Stimulated activated CD4-positive, alpha-beta T cell treated with anti-CD3 and anti-CD28 coated beads, Interleukin-15, amount 100 ng/mL, for 24 hours (primary cell): ENCODE results near the gene PRKD2.
A peak's percentile ranks its signal among the peaks of the same experiment; 100 is the strongest.

Source experiments
- DNase-seq: peaks from one replicate; pipeline ENCODE4 v3.0.0-alpha.2; 2020

The PRKD2 gene

GRCh38 chr19:46698395-46699321 lies 18.3 kb downstream of the PRKD2 start:
- no peak for DNase-seq

DNA sequence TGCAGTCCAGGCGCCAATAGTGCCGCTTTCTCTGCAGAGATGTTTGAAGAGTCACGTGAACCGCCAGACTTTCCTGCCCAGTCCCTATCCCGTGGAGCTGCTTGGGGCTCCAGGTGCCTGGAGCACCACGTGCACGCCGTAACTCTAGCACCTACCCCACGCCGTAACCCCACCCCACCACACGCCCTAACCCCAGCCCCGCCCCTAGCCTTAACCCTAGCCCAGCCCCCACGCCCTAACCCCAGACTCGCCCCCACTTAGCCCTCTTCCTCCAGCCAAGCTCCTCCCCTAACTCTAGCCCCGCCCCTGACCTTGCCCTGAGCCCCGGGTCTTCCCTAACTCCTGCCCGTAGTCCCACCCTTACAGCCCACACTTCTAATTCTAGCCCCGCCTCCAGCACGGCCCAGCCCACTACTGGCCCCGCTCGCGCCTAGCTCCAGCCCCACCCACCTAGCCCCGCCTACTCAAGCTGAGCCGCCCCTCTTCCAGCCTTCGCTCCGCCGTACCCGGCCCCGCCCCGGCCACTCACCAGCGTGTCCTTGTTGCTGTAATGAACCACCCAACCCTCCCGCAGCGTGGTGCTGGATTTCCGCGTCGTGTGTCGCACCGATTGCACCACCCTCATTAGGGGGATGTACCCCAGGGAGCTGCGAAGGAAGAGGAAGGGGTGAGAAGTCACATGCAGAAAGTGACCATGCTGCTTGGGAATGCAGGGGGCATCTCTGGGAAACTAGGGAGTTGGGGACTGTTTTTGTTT lies 19.5 kb downstream of the PRKD2 start:
- DNase-seq: peak; percentile 42

DNA sequence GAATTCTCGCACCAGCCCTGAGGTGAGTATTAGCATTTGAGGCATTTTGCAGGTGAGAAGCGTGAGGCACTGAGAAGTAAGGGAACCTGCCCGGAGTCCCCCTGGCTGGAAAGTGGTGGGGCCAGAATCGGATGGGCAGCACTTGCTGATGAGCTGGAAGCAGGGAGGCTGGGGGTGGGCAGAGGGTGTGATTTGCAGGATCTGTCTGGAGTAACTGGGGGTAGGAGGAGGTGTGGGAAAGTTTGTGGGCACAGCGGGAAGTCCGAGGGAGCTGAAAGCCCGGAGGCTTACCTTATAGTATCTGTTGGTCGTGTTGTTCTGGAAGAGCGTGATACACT lies 20.1 kb downstream of the PRKD2 start:
- DNase-seq: no peak

DNA sequence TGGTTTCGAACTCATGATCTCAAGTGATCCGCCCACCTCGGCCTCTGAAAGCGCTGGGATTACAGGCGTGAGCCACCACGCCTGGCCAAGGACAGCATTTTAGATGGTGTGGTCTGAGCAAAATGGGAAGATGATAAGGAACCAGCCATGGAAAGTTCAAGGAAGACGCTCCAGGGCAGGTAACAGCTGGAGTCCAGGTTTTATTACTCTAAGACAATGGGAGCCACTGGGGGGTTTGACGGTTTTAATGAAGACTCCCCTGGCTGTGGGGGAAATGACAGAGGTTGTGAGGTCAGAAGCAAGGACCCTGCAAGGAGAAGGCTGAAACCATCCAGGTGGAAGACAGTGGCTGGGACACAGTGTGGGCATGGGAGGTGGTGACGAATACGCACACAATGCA lies 20.9 kb downstream of the PRKD2 start:
- no peak for DNase-seq

GRCh38 chr19:46693760-46694159 lies 23.2 kb downstream of the PRKD2 start:
- no peak for DNase-seq

GRCh38 chr19:46692918-46693722 lies 23.8 kb downstream of the PRKD2 start:
- no peak for DNase-seq

DNA sequence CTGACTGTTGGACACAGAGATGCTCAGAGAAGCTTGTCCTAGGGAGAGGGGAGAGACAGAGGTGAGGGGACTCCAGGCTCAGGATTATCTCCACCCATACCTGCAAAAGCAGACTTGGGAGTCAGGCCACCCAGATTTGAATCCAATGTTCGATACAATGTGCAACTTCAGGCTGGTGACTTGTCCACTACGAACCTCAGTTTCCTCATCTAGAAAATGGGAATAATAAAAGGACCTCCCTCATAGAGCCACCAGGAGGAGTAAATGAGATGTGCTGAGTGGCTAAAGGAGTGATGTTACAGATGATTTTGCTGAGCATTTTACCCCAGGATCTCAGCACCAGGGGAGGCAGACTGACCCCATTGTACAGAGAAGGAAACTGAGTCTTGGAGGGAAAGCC lies 25.0 kb downstream of the PRKD2 start:
- DNase-seq: no peak

DNA sequence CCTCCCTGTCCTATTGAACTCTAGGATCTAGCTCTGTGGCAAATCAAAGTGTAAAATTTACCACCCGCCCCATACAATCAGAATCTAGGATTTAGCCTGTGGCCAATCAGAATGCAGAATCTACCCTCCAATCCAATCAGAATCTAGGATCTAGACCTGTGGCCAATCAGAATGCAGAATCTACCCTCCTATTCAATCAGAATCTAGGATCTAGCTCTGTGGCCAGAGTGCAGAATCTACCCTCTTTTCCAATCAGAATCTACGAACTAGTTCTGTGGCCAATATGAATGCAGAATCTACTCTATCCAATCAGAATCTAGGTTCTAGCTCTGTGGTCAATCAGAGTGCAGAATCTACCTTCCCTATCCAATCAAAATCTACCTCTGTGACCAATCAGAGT lies 25.8 kb downstream of the PRKD2 start:
- DNase-seq: no peak

GRCh38 chr19:46689358-46689757 lies 27.6 kb downstream of the PRKD2 start:
- no peak for DNase-seq

GRCh38 chr19:46687438-46688145 lies 29.3 kb downstream of the PRKD2 start:
- DNase-seq: no peak

DNA sequence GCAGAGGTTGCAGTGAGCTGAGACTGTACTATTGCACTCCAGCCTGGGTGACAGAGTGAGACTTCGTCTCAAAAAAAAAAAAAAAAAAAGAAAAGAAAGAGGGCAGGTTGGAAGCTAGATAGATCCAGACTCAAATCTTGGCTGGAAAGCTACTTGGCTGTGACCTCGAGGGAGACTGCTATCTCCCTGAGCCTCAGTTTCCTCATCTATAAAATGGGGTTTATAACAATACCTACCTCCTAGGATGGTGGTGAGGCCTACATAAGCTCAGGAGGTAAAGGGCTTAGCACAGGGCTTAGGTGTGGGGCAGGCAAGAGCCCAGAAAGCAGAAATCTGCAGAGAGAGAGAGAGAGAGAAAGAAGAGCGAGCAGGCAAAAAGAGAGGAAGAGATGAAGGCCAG lies 31.7 kb downstream of the PRKD2 start:
- no peak for DNase-seq

- peak; percentile 76 for DNase-seq
Observed at GRCh38 chr19:46678110-46678732, 38.7 kb downstream of the PRKD2 start.

DNA sequence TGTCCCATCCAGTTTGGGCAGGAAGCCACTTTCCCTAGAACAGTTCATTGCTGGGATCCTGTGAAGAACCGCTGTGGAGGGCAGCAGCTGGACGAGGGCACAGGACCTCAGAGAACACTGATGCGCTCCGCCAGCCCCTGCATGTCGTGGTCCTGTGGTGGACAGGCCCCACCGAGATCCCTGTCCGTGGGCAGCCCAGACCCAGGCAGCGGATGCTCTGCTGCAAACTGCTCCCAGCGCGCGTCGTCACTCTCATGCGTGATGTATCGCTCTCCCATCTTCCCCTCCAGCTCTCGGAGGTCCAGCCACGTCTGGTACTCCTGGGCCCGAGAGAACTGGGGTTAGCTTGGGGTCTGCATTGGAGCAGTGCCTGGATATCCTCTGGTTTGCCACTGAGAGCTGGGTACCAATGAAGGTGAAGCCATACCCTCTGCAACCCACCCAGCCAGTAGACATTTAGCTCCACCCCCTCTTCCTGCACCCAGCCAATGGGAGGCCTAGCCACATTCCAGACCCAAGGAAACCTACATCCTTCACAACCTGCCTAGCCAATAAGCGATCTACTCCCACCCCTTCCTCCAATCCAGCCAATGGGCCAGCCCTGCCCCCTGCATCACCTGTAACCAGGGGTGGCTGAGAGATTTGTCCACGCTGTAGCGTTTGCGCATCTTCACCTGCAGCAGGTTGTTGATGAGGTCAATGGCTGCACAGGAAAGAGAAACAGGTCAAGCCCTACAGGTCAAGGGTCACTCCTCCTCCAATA lies 42.3 kb downstream of the PRKD2 start:
- DNase-seq: no peak

- no peak for DNase-seq
Observed at GRCh38 chr19:46670813-46671212, 46.1 kb downstream of the PRKD2 start.

DNA sequence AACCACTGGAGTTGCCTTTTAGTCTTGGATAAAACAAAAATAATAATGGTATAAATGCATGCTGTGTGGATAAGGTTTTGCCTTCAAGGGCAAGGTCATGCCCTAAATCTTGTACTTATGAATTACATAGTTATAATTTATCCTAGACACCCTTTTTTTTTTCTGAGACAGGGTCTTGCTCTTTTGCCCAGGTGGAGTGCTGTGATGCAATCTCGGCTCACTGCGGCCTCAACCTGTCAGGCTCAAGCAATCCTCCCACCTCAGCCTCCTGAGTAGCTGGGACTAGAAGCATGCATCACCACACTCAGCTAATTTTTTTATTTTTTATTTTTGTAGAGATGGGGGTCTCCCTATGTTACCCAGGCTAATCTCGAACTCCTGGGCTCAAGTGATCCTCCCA lies 48.3 kb downstream of the PRKD2 start:
- no peak for DNase-seq

DNA sequence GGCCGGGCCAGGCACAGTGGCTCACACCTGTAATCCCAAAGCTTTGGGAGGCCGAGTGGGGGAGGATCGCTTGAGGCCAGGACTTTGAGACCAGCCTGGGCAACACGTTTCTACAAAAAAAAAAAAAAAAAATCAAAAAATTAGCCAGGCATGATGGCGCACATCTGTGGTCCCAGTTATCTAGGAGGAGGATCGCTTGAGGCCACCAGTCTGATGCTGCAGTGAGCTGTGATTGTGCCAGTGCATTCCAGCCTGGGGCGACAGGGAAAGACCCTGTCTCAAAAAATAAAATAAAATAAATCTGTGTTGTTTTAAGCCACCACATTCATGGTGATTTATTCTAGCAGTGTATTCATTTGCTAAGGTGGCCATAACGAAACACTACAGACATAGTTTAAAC lies 51.8 kb downstream of the PRKD2 start:
- no peak for DNase-seq

DNA sequence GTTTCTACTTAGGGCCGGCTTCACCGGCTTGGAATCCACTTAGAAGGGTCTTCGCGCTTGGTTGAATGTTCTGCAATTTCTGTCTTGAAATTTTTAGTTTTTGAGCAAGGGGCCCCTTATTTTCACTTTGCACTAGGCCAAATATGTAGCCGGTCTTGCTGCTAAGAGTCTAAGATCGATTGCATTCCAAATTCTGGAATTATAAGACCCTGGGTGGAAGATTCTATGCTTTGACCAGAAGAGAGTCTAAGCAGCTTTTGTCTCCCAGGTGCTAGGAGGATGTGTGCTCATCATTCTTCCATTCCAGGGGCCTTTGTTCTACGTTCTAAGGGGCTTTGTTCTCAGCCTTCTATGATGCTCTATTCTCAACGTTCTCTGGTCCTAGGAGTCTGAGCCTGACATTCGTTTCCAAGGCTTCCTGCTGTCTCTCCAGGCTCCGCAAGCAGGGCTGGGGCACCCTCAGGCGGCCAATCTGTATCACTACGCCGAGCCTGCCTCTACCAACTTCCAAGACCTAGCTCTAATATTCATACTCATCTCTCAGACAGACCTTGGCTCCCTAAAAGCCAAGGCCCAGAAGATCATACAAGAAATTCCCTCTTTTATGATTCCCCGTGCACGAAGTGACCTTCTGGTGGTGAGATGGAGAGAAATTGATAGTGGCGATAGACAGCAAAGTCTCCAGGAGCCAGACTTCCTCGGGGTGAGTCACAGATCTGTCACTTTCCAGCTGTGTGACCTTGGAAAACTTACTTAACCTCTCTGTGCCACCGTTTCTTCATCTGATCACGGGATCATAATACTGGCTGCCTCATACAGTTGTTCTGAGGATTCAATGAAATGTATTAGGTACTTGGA lies 55.0 kb downstream of the PRKD2 start:
- DNase-seq: peak; percentile 83

- DNase-seq: peak; percentile 100
Observed at GRCh38 chr19:46661020-46661731, 55.7 kb downstream of the PRKD2 start, which contains the start of gene DACT3. Gene DACT3 (minus strand): TSS chr19:46661182. CDS start chr19:46661064, 118 bp downstream.

DNA sequence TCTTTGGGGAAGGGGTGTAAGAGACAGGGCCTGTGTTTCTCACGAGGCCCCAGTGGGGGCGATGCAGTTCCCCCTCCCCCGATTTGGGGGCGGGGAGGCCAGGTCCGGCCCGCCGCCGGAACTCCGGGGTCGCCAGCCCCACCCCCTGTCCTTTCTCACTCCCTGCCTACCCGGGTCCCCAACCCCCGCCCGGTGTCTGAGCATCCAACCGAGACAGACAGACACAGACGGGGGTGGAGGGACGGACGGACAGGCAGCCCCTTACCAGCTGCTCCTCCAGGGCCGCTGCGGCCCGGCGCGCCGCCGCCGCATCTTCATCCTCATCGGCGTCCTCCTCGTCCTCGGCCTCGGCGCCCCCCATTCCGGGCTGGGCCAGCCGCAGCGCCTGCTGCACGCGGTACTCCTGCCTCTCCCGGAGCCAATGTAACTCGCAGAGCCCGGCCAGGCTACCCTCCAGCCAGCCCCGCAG lies 56.3 kb downstream of the PRKD2 start:
- DNase-seq: peak; percentile 41
